ENCODE results near the gene TMEM181. TPM values are rescaled to one million over a fixed set of nuclear protein-coding genes. Genes with fewer than 3 reads are reported as not detected.
A peak's percentile ranks its signal among the peaks of the same experiment; 100 is the strongest.

TMEM181 gene
- total and polyA plus RNA-seq, 2 of the 13 experiments (the other 11 are each of a cell fraction or from before 2014, with no cell fraction given), result 59.1 to 108 TPM

DNA sequence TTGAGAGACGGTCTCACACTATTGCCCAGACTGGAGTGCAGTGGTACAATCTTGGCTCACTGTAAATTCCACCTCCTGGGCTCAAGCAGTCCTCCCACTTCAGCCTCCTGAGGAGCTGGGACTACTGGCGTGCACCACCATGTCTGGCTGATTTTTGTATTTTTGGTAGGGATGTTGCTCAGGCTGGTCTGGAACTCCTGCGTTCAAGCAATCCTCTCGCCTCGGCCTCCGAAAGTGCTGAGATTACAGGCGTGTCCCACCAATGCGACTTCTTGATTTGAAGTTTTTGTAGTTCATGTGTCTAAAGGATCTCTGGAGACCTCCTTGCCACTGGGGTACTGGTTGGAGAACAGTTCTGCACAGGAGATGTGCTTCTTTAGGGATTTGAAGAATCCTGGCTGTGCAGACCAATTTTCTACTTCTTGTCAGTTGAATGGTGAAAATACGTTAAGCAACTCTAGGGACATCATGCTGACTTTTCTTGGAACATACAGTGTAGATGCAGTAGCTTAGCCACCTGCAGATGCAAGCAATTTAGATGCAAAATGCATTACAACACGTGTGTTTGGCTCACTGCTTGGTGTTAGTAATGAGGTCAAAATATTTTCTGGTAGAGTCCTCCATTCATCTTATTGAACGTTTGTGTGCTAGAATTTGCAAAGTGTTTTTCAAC, 118.2 kb downstream of the TMEM181 start:
- H3K27ac ChIP-seq (ENCODE audit: extremely low read length, insufficient read depth, low read length), result no peak overlapping the region
- ChIA-PET POLR2A (no interaction called here), CTCF (ENCODE audit: low intra/inter-chr PET ratio, low total read pairs) (no interaction called here)
- WGBS (ENCODE audit: low lambda C conversion rate), result 39% methylated on average over 11 of the region's 11 CpGs
- BruUV-seq (replicated peaks), result no TSS peak
- no peak overlapping the region for H3K9ac ChIP-seq (ENCODE audit: insufficient read depth, low read depth, low read length)
- H3K79me2 ChIP-seq (ENCODE audit: insufficient read depth, low read length), result no peaks in the 10 kb centered on the region
- no peaks in the 10 kb centered on the region for H4K20me1 ChIP-seq (ENCODE audit: insufficient read depth, low read length)
- no peak overlapping the region for H3K4me2 ChIP-seq (ENCODE audit: low read depth, low read length)
- DNase-seq (ENCODE audit: low spot score) (no peak), ATAC-seq (no peak), FAIRE-seq (no peak)
- no peaks in the 10 kb centered on the region for H3K36me3 ChIP-seq (replicated peaks in 1 of 2; ENCODE audit: control insufficient read depth in 1 of 2, insufficient read depth in 2 of 2, low read length in 2 of 2)
- TF ChIP-seq ATM (IDR thresholded peaks at IDR 0.05; ENCODE audit: borderline replicate concordance), result no peak
- TF ChIP-seq MNT (IDR thresholded peaks at IDR 0.05), result peak; percentile 68
- H3K4me1 ChIP-seq (ENCODE audit: insufficient read depth, low read length), result no peaks in the 10 kb centered on the region
- intact Hi-C loops (cut with micrococcal nuclease; ENCODE audit: unreplicated experiment), result no loop called here
- in situ Hi-C loops (cut with HindIII; ENCODE audit: extremely low pct_ligation_motif_present, low pct_unique_long_range_greater_than_20kb), result no loop called here
- H3K4me3 ChIP-seq (replicated peaks in 1 of 3; ENCODE audit: insufficient read depth in 1 of 3, low read depth in 2 of 3, low read length in 3 of 3), result no peak overlapping the region
- no peak overlapping the region for H2AFZ ChIP-seq (ENCODE audit: low read length)
- peaks cover 1 to 10% of the 10 kb centered on the region in 2 experiments; a peak in 2 of 5 replicates for H3K27me3 ChIP-seq (ENCODE audit: control insufficient read depth in 1 of 2, insufficient read depth in 2 of 2, low read length in 2 of 2)
- no peaks in the 10 kb centered on the region for H3K9me3 ChIP-seq (ENCODE audit: low read length)

DNA sequence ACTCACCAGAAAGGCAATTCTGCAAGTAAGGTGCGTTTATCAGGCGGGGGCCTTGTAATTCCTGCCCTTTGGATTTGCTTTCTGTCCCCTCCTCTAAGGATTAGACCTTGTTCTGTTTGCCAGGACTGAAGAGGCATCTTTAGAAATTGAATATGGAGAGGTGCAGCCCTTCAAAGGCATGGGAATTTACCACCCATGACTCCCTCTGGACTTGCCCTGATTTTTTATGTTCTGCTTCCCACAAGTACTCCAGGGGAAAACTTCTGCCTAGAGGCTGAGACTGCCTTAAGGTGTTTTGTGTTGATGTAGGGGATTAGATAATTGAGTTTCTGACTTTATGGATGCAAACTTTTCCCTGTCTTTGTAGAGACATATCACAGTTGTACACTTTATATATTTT, 120.1 kb downstream of the TMEM181 start:
- Histone ChIP-seq H3K9me3 (ENCODE audit: low read length) (no peaks in the 10 kb centered on the region), H3K79me2 (ENCODE audit: insufficient read depth, low read length) (no peaks in the 10 kb centered on the region), H3K4me3 (replicated peaks in 1 of 3; ENCODE audit: insufficient read depth in 1 of 3, low read depth in 2 of 3, low read length in 3 of 3) (no peak overlapping the region), H3K9ac (ENCODE audit: insufficient read depth, low read depth, low read length) (no peak overlapping the region), H4K20me1 (ENCODE audit: insufficient read depth, low read length) (no peaks in the 10 kb centered on the region), H3K27me3 (ENCODE audit: control insufficient read depth in 1 of 2, insufficient read depth in 2 of 2, low read length in 2 of 2) (peaks cover 1 to 12% of the 10 kb centered on the region in 2 experiments; a peak in 2 of 5 replicates), H3K4me2 (ENCODE audit: low read depth, low read length) (no peak overlapping the region), H3K27ac (ENCODE audit: extremely low read length, insufficient read depth, low read length) (no peak overlapping the region), H3K4me1 (ENCODE audit: insufficient read depth, low read length) (0 out of 2 replicates have a peak, but pooled peaks cover 4% of the 10 kb centered on the region), H3K36me3 (replicated peaks in 1 of 2; ENCODE audit: control insufficient read depth in 1 of 2, insufficient read depth in 2 of 2, low read length in 2 of 2) (no peaks in the 10 kb centered on the region), H2AFZ (ENCODE audit: low read length) (no peak overlapping the region)
- no TSS peak for BruUV-seq (replicated peaks)
- 0% methylated on average over 2 of the region's 2 CpGs for WGBS (ENCODE audit: low lambda C conversion rate)
- ChIA-PET POLR2A (no interaction called here), CTCF (ENCODE audit: low intra/inter-chr PET ratio, low total read pairs) (no interaction called here)
- DNase-seq (ENCODE audit: low spot score) (no peak), ATAC-seq (no peak; the same call in 2 of the 3 replicates), FAIRE-seq (no peak)
- no peak for TF ChIP-seq RAD51 (IDR thresholded peaks at IDR 0.05; ENCODE audit: borderline replicate concordance)
- no peak for TF ChIP-seq BRD4 (CRISPR knock-in tag; IDR thresholded peaks at IDR 0.05)
- no peak for TF ChIP-seq MAFK (conservative IDR thresholded peaks at IDR 0.05 in 1 of 2, IDR thresholded peaks at IDR 0.05 in 1 of 2; ENCODE audit: low read length in 2 of 2)
- TF ChIP-seq ETV5 (CRISPR knock-in tag; IDR thresholded peaks at IDR 0.05; ENCODE audit: borderline replicate concordance), result no peak
- no peak for TF ChIP-seq GLMP (CRISPR knock-in tag; IDR thresholded peaks at IDR 0.05; ENCODE audit: borderline replicate concordance)
- TF ChIP-seq ZNF264 (CRISPR knock-in tag; IDR thresholded peaks at IDR 0.05), result no peak
- no peak for TF ChIP-seq MED13 (CRISPR knock-in tag; IDR thresholded peaks at IDR 0.05)
- TF ChIP-seq ZBTB21 (CRISPR knock-in tag; IDR thresholded peaks at IDR 0.05), result no peak
- no peak for TF ChIP-seq ZNF354B (CRISPR knock-in tag; IDR thresholded peaks at IDR 0.05)
- TF ChIP-seq ZNF382 (CRISPR knock-in tag; IDR thresholded peaks at IDR 0.05; ENCODE audit: borderline replicate concordance), result no peak
- no peak for TF ChIP-seq THRA (CRISPR knock-in tag; IDR thresholded peaks at IDR 0.05; ENCODE audit: borderline replicate concordance)
- intact Hi-C loops (cut with micrococcal nuclease; ENCODE audit: unreplicated experiment) (no loop called here), in situ Hi-C loops (cut with HindIII; ENCODE audit: extremely low pct_ligation_motif_present, low pct_unique_long_range_greater_than_20kb) (no loop called here)

All from HepG2 (cell line).